Chondrocyte (in vitro differentiated cells): Measurements from ENCODE around the gene ARHGAP12. TPM values are rescaled to one million over a fixed set of nuclear protein-coding genes. Genes with fewer than 3 reads are reported as not detected.
A peak's percentile ranks its signal among the peaks of the same experiment; 100 is the strongest.

ENCODE experiments used
- DNase-seq: peaks from one replicate; pipeline ENCODE4 v3.0.0; 2021; ENCODE audit warnings: mixed read lengths, low spot score
- H3K27ac Mint-ChIP-seq: one replicate; pipeline ENCODE4 v1.8.0; 2021; ENCODE audit warnings: mild to moderate bottlenecking, moderate library complexity, mixed read lengths; ENCODE audit not compliant: unreplicated experiment
- H3K27me3 Mint-ChIP-seq: 2 replicates; pipeline ENCODE4 v1.8.0; 2021; ENCODE audit warnings: low read depth, mixed read lengths
- H3K36me3 Mint-ChIP-seq: 2 replicates; pipeline ENCODE4 v1.8.0; 2021; ENCODE audit warnings: low read depth, mixed read lengths
- H3K4me1 Mint-ChIP-seq: 2 replicates; pipeline ENCODE4 v1.8.0; 2021; ENCODE audit warnings: low read depth, mild to moderate bottlenecking, mixed read lengths
- H3K4me3 Mint-ChIP-seq: one replicate; pipeline ENCODE4 v1.8.0; 2021; ENCODE audit warnings: mild to moderate bottlenecking, moderate library complexity, mixed read lengths; ENCODE audit not compliant: unreplicated experiment
- H3K9me3 Mint-ChIP-seq: 2 replicates; pipeline ENCODE4 v1.8.0; 2021; ENCODE audit warnings: low read depth, mixed read lengths
- CTCF ChIP-seq: fragments of 200-600 bp; sonication (generic); IDR thresholded peaks from 2 replicates; pipeline ENCODE4 v1.5.0; 2021; ENCODE audit warnings: antibody characterized with exemption, mild to moderate bottlenecking, moderate library complexity
- total RNA-seq: library from RNA; stranded (reverse); gene quantifications from 3 replicates; pipeline ENCODE4 v1.2.1, GENCODE V29; 2021

Gene ARHGAP12
- total RNA-seq, 1 donor from 2014 or later, result 18.1 TPM

GRCh38 chr10:31819391-31819820 lies 109.2 kb downstream of the ARHGAP12 start:
- H3K27ac Mint-ChIP-seq, result peak overlapping the region; percentile 79
- DNase-seq, result no peak
- no peaks in the 10 kb centered on the region for H3K27me3 Mint-ChIP-seq

GRCh38 chr10:31816318-31816717 lies 112.3 kb downstream of the ARHGAP12 start:
- peak overlapping the region; percentile 67 for H3K27ac Mint-ChIP-seq
- H3K4me1 Mint-ChIP-seq, result peaks cover 35% of the 10 kb centered on the region
- no peak for TF ChIP-seq CTCF
- DNase-seq, result no peak
- H3K9me3 Mint-ChIP-seq, result no peaks in the 10 kb centered on the region
- H3K27me3 Mint-ChIP-seq, result no peaks in the 10 kb centered on the region
- no peaks in the 10 kb centered on the region for H3K36me3 Mint-ChIP-seq
- no peak overlapping the region for H3K4me3 Mint-ChIP-seq

More at GRCh38 chr10:31819391-31819820, 109.2 kb downstream of the ARHGAP12 start:
- Mint-ChIP-seq H3K4me1 (peaks cover 38% of the 10 kb centered on the region), H3K4me3 (no peak overlapping the region), H3K9me3 (no peaks in the 10 kb centered on the region), H3K36me3 (peaks cover 3% of the 10 kb centered on the region)
- TF ChIP-seq CTCF, result no peak

GRCh38 chr10:31808258-31809218 lies 120.1 kb downstream of the ARHGAP12 start:
- peaks cover 35% of the 10 kb centered on the region for H3K4me1 Mint-ChIP-seq
- peak overlapping the region; percentile 74 for H3K4me3 Mint-ChIP-seq
- peaks cover 6% of the 10 kb centered on the region for H3K36me3 Mint-ChIP-seq
- H3K27ac Mint-ChIP-seq, result peak overlapping the region; percentile 99
- peak; percentile 93 for TF ChIP-seq CTCF
- no peaks in the 10 kb centered on the region for H3K9me3 Mint-ChIP-seq
- H3K27me3 Mint-ChIP-seq, result no peaks in the 10 kb centered on the region
- no peak for DNase-seq

GRCh38 chr10:31804352-31804810 lies 124.2 kb downstream of the ARHGAP12 start:
- H3K27ac Mint-ChIP-seq, result no peak overlapping the region
- peaks cover 35% of the 10 kb centered on the region for H3K4me1 Mint-ChIP-seq
- peaks cover 9% of the 10 kb centered on the region for H3K36me3 Mint-ChIP-seq
- H3K27me3 Mint-ChIP-seq, result no peaks in the 10 kb centered on the region
- no peak for DNase-seq
- TF ChIP-seq CTCF, result no peak
- H3K9me3 Mint-ChIP-seq, result no peaks in the 10 kb centered on the region
- H3K4me3 Mint-ChIP-seq, result no peak overlapping the region

- Mint-ChIP-seq H3K27me3 (no peaks in the 10 kb centered on the region), H3K36me3 (peaks cover 9% of the 10 kb centered on the region), H3K4me3 (no peak overlapping the region), H3K4me1 (peaks cover 35% of the 10 kb centered on the region), H3K9me3 (no peaks in the 10 kb centered on the region), H3K27ac (no peak overlapping the region)
- no peak for DNase-seq
- TF ChIP-seq CTCF, result no peak
Observed at GRCh38 chr10:31803606-31804351, 124.9 kb downstream of the ARHGAP12 start.
